DOHH2 (cell line): Measurements from ENCODE around the gene ADGRB2.

ENCODE experiments used
- EZH2phosphoT487 ChIP-seq: fragments of 200-600 bp; sonication (generic); IDR thresholded peaks from 2 replicates; pipeline ENCODE4 v1.6.1; 2017; ENCODE audit warnings: borderline replicate concordance, mild to moderate bottlenecking, antibody characterized with exemption, low read length, moderate library complexity, mixed read lengths
- TF ChIP-seq, protein P1 (sequence below): fragments of 200-600 bp; sonication (generic); IDR thresholded peaks from one replicate; pipeline ENCODE4 v1.5.1; 2014; ENCODE audit warnings: antibody characterized with exemption, mild to moderate bottlenecking, low read depth, low read length; ENCODE audit not compliant: poor library complexity, severe bottlenecking

- TF ChIP-seq, protein P1, sequence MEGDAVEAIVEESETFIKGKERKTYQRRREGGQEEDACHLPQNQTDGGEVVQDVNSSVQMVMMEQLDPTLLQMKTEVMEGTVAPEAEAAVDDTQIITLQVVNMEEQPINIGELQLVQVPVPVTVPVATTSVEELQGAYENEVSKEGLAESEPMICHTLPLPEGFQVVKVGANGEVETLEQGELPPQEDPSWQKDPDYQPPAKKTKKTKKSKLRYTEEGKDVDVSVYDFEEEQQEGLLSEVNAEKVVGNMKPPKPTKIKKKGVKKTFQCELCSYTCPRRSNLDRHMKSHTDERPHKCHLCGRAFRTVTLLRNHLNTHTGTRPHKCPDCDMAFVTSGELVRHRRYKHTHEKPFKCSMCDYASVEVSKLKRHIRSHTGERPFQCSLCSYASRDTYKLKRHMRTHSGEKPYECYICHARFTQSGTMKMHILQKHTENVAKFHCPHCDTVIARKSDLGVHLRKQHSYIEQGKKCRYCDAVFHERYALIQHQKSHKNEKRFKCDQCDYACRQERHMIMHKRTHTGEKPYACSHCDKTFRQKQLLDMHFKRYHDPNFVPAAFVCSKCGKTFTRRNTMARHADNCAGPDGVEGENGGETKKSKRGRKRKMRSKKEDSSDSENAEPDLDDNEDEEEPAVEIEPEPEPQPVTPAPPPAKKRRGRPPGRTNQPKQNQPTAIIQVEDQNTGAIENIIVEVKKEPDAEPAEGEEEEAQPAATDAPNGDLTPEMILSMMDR = no peak
- no peak for TF ChIP-seq EZH2phosphoT487
These were observed 12.4 kb upstream of the ADGRB2 start for GRCh38 chr1:31776516-31776915.
